Measurements from ENCODE around the gene ZNF853. TPM values are rescaled to one million over a fixed set of nuclear protein-coding genes. Genes with fewer than 3 reads are reported as not detected.

ZNF853 gene
- total RNA-seq, 2 donors from 2014 or later = 13.3 to 25.2 TPM

DNA sequence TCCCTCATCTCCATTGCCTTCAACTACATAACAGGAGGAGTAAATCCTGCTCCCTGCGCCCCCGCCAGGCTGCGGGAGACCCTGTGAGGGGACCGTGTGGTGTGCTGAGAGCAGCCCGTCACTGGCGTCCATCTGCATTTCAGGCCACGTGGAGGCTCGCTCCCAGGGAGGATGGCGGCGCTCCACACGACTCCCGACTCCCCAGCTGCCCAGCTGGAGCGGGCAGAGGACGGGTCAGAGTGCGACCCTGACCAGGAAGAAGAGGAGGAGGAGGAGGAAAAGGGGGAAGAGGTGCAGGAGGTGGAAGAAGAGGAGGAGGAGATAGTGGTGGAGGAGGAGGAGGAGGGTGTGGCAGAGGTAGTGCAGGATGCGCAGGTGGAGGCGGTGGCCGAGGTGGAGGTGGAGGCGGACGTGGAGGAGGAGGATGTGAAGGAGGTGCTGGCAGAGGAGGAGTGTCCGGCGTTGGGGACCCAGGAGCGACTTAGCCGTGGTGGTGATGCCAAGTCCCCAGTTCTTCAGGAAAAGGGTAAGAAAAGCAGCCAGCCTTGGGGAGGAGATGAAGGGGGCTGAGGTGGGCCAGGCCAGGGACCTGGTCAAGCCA lies 26.9 kb downstream of the ZNF853 start:
- Histone ChIP-seq H3K27ac (no peak overlapping the region), H3K27me3 (no peaks in the 10 kb centered on the region), H3K4me3 (no peak overlapping the region), H3K9me3 (no peaks in the 10 kb centered on the region), H3K4me1 (peaks cover 0 to 13% of the 10 kb centered on the region in 2 donors), H3K36me3 (peaks cover 58% of the 10 kb centered on the region)
- no peak for DNase-seq (ENCODE audit: low spot score)
- TF ChIP-seq, protein P1, sequence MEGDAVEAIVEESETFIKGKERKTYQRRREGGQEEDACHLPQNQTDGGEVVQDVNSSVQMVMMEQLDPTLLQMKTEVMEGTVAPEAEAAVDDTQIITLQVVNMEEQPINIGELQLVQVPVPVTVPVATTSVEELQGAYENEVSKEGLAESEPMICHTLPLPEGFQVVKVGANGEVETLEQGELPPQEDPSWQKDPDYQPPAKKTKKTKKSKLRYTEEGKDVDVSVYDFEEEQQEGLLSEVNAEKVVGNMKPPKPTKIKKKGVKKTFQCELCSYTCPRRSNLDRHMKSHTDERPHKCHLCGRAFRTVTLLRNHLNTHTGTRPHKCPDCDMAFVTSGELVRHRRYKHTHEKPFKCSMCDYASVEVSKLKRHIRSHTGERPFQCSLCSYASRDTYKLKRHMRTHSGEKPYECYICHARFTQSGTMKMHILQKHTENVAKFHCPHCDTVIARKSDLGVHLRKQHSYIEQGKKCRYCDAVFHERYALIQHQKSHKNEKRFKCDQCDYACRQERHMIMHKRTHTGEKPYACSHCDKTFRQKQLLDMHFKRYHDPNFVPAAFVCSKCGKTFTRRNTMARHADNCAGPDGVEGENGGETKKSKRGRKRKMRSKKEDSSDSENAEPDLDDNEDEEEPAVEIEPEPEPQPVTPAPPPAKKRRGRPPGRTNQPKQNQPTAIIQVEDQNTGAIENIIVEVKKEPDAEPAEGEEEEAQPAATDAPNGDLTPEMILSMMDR (IDR thresholded peaks at IDR 0.05) = no peak

DNA sequence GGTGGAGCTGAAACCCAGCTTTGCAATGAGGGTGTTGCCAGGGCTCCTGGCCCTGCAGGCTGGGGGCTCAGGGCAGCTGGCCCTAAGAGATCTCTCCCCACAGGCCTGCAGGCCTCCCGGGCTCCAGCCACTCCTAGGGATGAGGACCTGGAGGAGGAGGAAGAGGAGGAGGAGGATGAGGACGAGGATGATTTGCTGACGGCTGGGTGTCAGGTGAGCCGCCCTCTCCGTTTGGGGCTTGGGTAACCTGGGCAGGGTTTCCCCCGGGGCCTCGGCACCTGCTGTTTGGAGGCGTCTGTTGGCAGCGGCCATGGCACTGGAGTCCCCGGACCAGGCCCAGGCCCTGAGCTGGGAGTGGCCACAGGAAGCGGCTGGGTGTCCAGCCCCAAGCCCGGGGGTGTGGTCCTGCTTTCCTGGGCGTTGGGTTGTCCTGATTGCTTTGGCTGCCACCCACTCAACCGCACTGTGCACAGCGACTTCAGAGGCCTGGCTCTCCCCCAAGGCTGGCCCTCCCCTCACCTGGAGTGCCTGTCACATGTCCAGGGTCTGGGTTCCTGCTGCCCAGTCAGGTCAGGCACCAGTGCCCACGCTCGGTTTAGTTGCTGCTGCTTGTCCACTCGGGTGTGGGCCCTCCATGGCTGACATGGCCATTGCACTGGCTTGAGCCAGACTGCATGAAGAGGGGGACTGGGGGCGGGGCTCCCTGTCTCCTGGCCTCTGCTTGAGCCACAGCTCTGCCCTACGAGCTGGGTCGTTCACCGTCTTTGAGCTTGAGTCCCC lies 27.6 kb downstream of the ZNF853 start:
- H3K9me3 ChIP-seq = no peaks in the 10 kb centered on the region
- TF ChIP-seq, protein P1 (IDR thresholded peaks at IDR 0.05) = no peak

DNA sequence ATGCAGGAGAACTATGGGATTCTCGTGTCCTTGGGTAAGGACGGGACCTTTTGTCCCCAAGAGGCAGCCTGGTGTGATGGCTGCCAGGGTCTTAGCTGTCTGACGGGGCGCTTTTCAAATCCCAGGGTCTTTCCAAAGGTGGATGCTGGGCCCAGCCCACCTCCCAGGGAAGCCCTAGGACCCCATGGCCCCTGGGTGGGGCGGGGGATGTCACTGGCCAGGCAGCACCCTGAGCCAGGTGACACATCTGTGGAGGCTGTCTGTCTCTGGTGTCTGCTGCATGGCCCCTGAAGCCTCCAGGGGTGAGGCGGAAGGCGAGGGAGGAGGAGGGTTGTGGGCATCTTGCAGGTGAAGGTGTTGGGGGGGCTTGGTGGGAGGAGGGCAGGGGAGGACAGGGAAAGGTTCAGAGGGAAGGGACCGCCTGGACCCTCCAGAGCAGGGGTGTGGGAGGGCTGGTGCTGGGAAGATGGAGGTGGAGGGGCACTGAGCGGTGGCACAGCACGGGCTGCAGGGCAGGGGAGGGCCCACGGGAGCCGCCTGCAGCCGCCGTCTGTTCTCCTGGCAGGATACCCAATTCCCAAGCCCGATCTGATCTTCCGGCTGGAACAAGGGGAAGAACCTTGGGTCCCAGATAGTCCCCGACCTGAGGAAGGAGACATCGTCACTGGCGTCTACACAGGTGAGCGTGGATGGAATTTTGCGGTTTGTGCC lies 28.7 kb downstream of the ZNF853 start:
- Histone ChIP-seq H3K36me3 (peaks cover 58% of the 10 kb centered on the region), H3K4me3 (no peak overlapping the region), H3K9me3 (no peaks in the 10 kb centered on the region), H3K4me1 (no peaks in the 10 kb centered on the region), H3K27ac (no peak overlapping the region), H3K27me3 (no peaks in the 10 kb centered on the region)
- no peak for DNase-seq (ENCODE audit: low spot score)
- TF ChIP-seq, protein P1 (IDR thresholded peaks at IDR 0.05) = no peak

More for the DNA sequence above, 27.6 kb downstream of the ZNF853 start:
- DNase-seq (ENCODE audit: low spot score) = no peak
- no peaks in the 10 kb centered on the region for H3K27me3 ChIP-seq
- H3K36me3 ChIP-seq = peaks cover 58% of the 10 kb centered on the region
- H3K4me3 ChIP-seq = no peak overlapping the region
- H3K4me1 ChIP-seq = peaks cover 0 to 9% of the 10 kb centered on the region in 2 donors
- no peak overlapping the region for H3K27ac ChIP-seq

DNA sequence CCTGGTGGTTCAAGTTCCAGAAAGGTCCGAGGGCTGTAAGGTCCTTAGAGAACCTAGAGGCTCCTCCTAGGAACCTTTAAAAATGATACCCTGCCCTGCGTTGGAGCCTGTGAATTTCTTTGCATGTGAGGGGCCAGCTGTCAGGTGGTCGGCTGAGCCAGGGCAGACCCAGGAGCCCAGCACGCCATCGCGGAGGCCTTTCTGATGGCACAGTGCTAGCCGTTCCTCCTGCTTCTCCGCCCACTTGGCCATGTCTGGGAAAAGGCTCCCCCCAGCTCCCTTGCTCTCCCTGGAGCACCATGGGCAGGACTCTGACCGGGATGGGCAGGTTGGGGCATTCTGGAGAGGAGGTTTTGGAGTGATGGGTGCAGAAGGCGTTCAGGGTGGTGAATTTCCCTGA lies 29.3 kb downstream of the ZNF853 start:
- Histone ChIP-seq H3K27ac (no peak overlapping the region), H3K4me3 (no peak overlapping the region), H3K27me3 (no peaks in the 10 kb centered on the region), H3K4me1 (no peaks in the 10 kb centered on the region), H3K36me3 (peaks cover 58% of the 10 kb centered on the region), H3K9me3 (no peaks in the 10 kb centered on the region)
- no peak for DNase-seq (ENCODE audit: low spot score)
- TF ChIP-seq, protein P1 (IDR thresholded peaks at IDR 0.05) = no peak

DNA sequence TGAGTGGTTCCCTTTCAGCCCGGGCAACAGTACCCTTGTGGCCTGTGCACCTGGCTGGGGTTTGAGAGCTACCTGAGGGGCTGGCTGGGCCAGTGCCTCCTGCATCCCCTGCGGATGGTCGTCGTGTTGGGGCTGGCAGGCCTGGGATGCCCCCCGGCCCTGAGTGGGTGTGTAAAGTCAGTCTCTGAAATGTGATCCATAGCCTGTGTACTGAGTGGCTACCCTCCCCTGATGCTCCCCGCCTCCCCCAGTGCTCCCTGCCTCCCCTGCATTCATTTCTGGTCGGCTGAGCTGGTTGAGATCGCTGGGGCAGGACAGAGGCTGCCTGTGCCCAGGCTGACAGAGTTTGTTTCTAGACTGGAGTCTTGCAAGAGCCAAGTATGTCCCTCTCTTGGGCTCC lies 31.1 kb downstream of the ZNF853 start:
- Histone ChIP-seq H3K27ac (no peak overlapping the region), H3K4me3 (no peak overlapping the region), H3K9me3 (no peaks in the 10 kb centered on the region), H3K27me3 (no peaks in the 10 kb centered on the region), H3K4me1 (no peaks in the 10 kb centered on the region), H3K36me3 (peaks cover 66% of the 10 kb centered on the region)
- no peak for DNase-seq (ENCODE audit: low spot score)
- TF ChIP-seq, protein P1 (IDR thresholded peaks at IDR 0.05) = no peak

Measured in right atrium auricular region (tissue), 2 donors.